ENCODE data around the gene SLC38A7. TPM values are rescaled to one million over a fixed set of nuclear protein-coding genes. Genes with fewer than 3 reads are reported as not detected.

SLC38A7 gene
- total and polyA plus RNA-seq, 5 donors from 2014 or later, result 2.4 to 10.2 (median 3.8) TPM

GRCh38 chr16:58628845-58629732, 55.5 kb downstream of the SLC38A7 start:
- H3K27ac Mint-ChIP-seq, result peak overlapping the region; percentile 99 to 100 (median 99)
- H3K36me3 Mint-ChIP-seq, result peaks cover 4% of the 10 kb centered on the region
- H3K9me3 Mint-ChIP-seq, result no peaks in the 10 kb centered on the region
- H3K9me3 ChIP-seq (ENCODE audit: control insufficient read depth in 2 of 2, low read length in 2 of 2), result no peaks in the 10 kb centered on the region
- H3K36me3 ChIP-seq (ENCODE audit: control insufficient read depth, insufficient read depth, low read length), result peaks cover 7% of the 10 kb centered on the region
- no peak for ATAC-seq (ENCODE audit: low read depth in 2 of 2)
- peak overlapping the region; percentile 93 for H3K4me3 ChIP-seq (ENCODE audit: low read depth, low read length)
- peaks cover 7% of the 10 kb centered on the region for H3K27me3 Mint-ChIP-seq
- peak overlapping the region; percentile 100 for H3K27ac ChIP-seq (ENCODE audit: insufficient read depth, low read length, poor library complexity, severe bottlenecking)
- peak; percentile 44 to 66 (median 54) for DNase-seq
- H3K27me3 ChIP-seq (ENCODE audit: control insufficient read depth, insufficient read depth, low read length), result no peaks in the 10 kb centered on the region
- peak overlapping the region; percentile 98 to 100 (median 99) for H3K4me3 Mint-ChIP-seq
- peaks cover 34% of the 10 kb centered on the region for H3K4me1 ChIP-seq (ENCODE audit: control insufficient read depth, insufficient read depth, low read length, poor library complexity, severe bottlenecking)
- H3K4me1 Mint-ChIP-seq, result peaks cover 7 to 46% (median 28%) of the 10 kb centered on the region in 4 donors

DNA sequence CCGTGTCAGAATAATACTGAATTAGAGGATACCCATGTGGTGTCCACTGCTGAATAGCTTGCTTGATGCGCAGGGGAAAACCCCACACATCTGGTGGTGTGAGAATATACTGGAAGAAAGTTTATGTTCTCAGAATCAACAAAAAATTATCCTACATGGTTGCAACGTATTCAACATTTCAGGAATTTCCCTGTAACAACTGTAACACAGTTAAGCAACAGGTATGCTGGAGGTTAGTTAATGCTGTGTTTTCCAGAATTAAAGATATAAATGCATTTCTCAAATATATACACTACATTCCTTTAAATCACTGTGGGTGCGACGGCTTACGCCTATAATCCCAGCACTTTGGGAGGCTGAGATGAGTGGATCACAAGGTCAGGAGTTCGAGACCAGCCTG, 60.4 kb downstream of the SLC38A7 start:
- Mint-ChIP-seq H3K9me3 (no peaks in the 10 kb centered on the region), H3K27me3 (no peaks in the 10 kb centered on the region), H3K36me3 (peaks cover 10% of the 10 kb centered on the region), H3K4me1 (peaks cover 16 to 65% (median 38%) of the 10 kb centered on the region in 4 donors), H3K4me3 (peak overlapping the region in 2 of 4 donors; percentile 53 to 69), H3K27ac (no peak overlapping the region)
- H3K9me3 ChIP-seq (ENCODE audit: control insufficient read depth in 2 of 2, low read length in 2 of 2), result no peaks in the 10 kb centered on the region
- H3K4me1 ChIP-seq (ENCODE audit: control insufficient read depth, insufficient read depth, low read length, poor library complexity, severe bottlenecking), result peaks cover 26% of the 10 kb centered on the region
- H3K4me3 ChIP-seq (ENCODE audit: low read depth, low read length), result no peak overlapping the region
- H3K27ac ChIP-seq (ENCODE audit: insufficient read depth, low read length, poor library complexity, severe bottlenecking), result no peak overlapping the region
- DNase-seq (no peak), ATAC-seq (ENCODE audit: low read depth in 2 of 2) (no peak)
- no peaks in the 10 kb centered on the region for H3K27me3 ChIP-seq (ENCODE audit: control insufficient read depth, insufficient read depth, low read length)
- peaks cover 32% of the 10 kb centered on the region for H3K36me3 ChIP-seq (ENCODE audit: control insufficient read depth, insufficient read depth, low read length)

GRCh38 chr16:58620396-58620795, 64.2 kb downstream of the SLC38A7 start:
- peaks cover 44% of the 10 kb centered on the region for H3K36me3 ChIP-seq (ENCODE audit: control insufficient read depth, insufficient read depth, low read length)
- Mint-ChIP-seq H3K27ac (peak overlapping the region; percentile 8 to 72 (median 44)), H3K36me3 (peaks cover 16% of the 10 kb centered on the region), H3K4me1 (peaks cover 18 to 56% (median 30%) of the 10 kb centered on the region in 4 donors), H3K9me3 (no peaks in the 10 kb centered on the region), H3K4me3 (peak overlapping the region in 1 of 4 donors; percentile 14), H3K27me3 (no peaks in the 10 kb centered on the region)
- ATAC-seq (ENCODE audit: low read depth in 2 of 2) (no peak), DNase-seq (no peak)
- H3K4me1 ChIP-seq (ENCODE audit: control insufficient read depth, insufficient read depth, low read length, poor library complexity, severe bottlenecking), result peaks cover 12% of the 10 kb centered on the region
- no peaks in the 10 kb centered on the region for H3K27me3 ChIP-seq (ENCODE audit: control insufficient read depth, insufficient read depth, low read length)
- H3K9me3 ChIP-seq (ENCODE audit: control insufficient read depth in 2 of 2, low read length in 2 of 2), result no peaks in the 10 kb centered on the region
- no peak overlapping the region for H3K4me3 ChIP-seq (ENCODE audit: low read depth, low read length)
- no peak overlapping the region for H3K27ac ChIP-seq (ENCODE audit: insufficient read depth, low read length, poor library complexity, severe bottlenecking)

DNA sequence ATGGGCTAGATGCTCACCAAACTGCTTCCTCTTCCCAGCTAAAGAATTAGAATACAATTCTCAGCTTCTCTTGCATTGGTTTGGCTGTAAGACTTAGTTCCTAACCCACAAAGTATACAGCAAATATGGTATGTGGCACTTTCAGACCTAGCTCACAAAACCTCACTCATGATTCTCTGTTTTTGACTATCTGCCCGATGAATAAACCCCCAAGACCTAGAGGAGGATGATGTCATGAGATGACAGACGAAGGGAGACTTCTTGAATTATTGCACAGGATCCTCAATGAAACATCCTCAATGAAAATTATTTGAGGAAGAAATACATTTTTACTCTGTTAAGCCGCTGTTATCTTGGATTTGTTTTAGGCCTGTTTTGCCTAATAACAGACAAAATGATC, 69.3 kb downstream of the SLC38A7 start:
- H3K9me3 Mint-ChIP-seq, result no peaks in the 10 kb centered on the region
- no peaks in the 10 kb centered on the region for H3K27me3 Mint-ChIP-seq
- DNase-seq (no peak), ATAC-seq (ENCODE audit: low read depth in 2 of 2) (no peak)
- peak overlapping the region; percentile 52 to 86 (median 78) for H3K27ac Mint-ChIP-seq
- H3K36me3 Mint-ChIP-seq, result peaks cover 15% of the 10 kb centered on the region
- peaks cover 21 to 58% (median 28%) of the 10 kb centered on the region in 4 donors for H3K4me1 Mint-ChIP-seq
- no peaks in the 10 kb centered on the region for H3K27me3 ChIP-seq (ENCODE audit: control insufficient read depth, insufficient read depth, low read length)
- no peaks in the 10 kb centered on the region for H3K9me3 ChIP-seq (ENCODE audit: control insufficient read depth in 2 of 2, low read length in 2 of 2)
- H3K4me3 Mint-ChIP-seq, result peak overlapping the region in 1 of 4 donors; percentile 66
- no peak overlapping the region for H3K4me3 ChIP-seq (ENCODE audit: low read depth, low read length)
- H3K4me1 ChIP-seq (ENCODE audit: control insufficient read depth, insufficient read depth, low read length, poor library complexity, severe bottlenecking), result peaks cover 11% of the 10 kb centered on the region
- no peak overlapping the region for H3K27ac ChIP-seq (ENCODE audit: insufficient read depth, low read length, poor library complexity, severe bottlenecking)
- peaks cover 25% of the 10 kb centered on the region for H3K36me3 ChIP-seq (ENCODE audit: control insufficient read depth, insufficient read depth, low read length)

Other genes starting within 250 kb of the SLC38A7 start
- gene NDRG4, start 184.6 kb downstream of the SLC38A7 start, total RNA-seq, result 0.52 TPM
- gene NDRG4, start 184.6 kb downstream of the SLC38A7 start, polyA plus RNA-seq, result under 1 TPM in 2 of 4 donors, not detected in 2; 0.15 to 0.40 TPM
- 17.5 TPM for gene SETD6, start 169.3 kb downstream of the SLC38A7 start, total RNA-seq
- 10 to 100 TPM in 1 of 4 donors, 1 to 10 TPM in 3; 6.3 to 11.5 (median 8.4) TPM for gene SETD6, start 169.3 kb downstream of the SLC38A7 start, polyA plus RNA-seq
- 252 TPM for gene CNOT1, start 54.9 kb downstream of the SLC38A7 start, total RNA-seq
- 10 to 100 TPM; 78.7 to 93.7 (median 83.1) TPM for gene CNOT1, start 54.9 kb downstream of the SLC38A7 start, polyA plus RNA-seq
- gene GOT2, start 49.5 kb upstream of the SLC38A7 start, total RNA-seq, result 28.7 TPM
- gene GOT2, start 49.5 kb upstream of the SLC38A7 start, polyA plus RNA-seq, result 10 to 100 TPM; 78.7 to 97.5 (median 92.0) TPM

Measured in CD4-positive, CD25-positive, alpha-beta regulatory T cell (primary cell).